Measurements from ENCODE around the gene TTL.

The TTL gene

GRCh38 chr2:112583497-112584133, 101.7 kb downstream of the TTL start:
- DNase-seq (ENCODE audit: low read depth), result no peak

DNA sequence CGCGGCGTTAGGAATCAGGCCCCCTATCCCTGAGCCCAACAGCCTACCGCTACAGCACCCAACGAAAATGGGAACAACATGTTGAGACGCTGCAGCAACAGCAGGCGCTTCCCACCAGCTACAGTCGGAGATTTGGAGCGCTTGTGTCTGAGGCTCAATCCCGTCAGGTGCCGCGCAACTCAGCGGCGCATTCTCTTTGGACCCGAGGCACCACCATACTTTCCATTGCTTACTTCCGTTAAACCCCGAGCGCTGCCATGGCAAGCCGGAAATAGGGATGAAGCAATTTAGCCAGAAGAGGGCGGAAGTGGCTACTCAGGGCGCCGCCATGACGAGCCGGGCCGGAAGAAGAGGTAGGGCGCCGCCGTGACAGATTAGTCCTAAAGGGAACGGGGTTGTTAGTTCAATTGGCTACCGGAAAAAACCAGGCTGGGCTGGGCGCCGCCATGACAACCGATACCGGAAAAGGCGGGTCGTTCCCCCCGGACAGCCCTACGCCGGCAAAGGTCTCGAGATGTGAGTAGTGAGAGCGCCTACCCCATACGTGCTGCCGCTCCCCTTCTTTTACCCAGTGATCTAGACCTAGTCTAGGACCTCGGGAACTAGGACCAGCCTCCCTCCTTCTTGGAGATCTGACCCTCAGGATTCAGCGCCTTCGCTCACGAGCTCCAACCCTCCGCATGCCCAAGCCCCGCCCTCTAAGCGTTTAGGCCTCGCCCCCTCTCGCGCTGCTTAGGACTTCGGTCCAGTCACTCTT, 102.4 kb downstream of the TTL start, which contains the start of gene CHCHD5:
Gene CHCHD5, plus strand, starts transcription at position 476 of the 757 bp plus-strand sequence. Its CDS starts 39 bp downstream, at position 515.
- peak; percentile 83 for DNase-seq (ENCODE audit: low read depth)

DNA sequence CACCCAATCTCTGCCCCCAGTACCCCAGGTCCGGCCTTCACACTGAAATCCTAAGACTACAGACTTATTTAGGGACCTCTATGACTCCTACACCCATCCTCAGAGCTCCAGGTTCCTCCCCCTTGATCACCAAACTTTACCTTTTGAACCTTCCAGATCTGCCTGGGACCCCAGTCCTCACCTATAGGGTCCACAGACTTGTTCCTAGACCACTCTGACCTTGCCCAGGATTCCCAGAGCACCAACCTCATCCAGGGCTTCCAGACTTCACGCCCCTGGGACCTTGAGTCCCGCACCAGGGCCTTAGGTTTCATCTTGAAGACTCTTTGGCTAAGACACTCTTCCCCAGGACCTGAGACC, 102.9 kb downstream of the TTL start:
- no peak for DNase-seq (ENCODE audit: low read depth)

GRCh38 chr2:112585400-112585799, 103.4 kb downstream of the TTL start:
- no peak for DNase-seq (ENCODE audit: low read depth)

DNA sequence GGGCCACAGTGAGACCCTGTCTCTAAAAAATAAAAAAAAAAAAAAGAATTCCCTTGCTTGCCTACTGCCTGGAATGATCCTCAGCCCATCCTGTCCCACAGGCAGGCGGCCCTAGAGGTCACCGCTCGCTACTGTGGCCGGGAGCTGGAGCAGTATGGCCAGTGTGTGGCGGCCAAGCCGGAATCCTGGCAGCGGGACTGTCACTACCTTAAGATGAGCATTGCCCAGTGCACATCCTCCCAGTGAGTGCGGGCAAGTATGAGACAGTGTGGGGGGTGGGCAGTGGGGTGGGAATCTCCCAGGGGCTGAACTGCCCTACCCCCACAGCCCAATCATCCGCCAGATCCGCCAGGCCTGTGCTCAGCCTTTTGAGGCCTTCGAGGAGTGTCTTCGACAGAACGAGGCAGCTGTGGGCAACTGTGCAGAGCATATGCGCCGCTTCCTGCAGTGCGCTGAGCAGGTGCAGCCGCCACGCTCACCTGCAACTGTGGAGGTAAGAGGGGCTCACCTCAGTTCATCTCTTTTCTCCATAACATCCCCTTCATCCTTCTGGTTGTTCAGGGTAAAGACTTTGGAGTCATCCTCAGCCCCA, 104.0 kb downstream of the TTL start:
- DNase-seq (ENCODE audit: low read depth), result no peak

GRCh38 chr2:112588611-112589045, 106.7 kb downstream of the TTL start:
- DNase-seq (ENCODE audit: low read depth), result no peak
